ENCODE measurements around the gene ADM5. TPM values are rescaled to one million over a fixed set of nuclear protein-coding genes. Genes with fewer than 3 reads are reported as not detected.

ADM5 gene
- total and polyA plus RNA-seq, 2 experiments from 2014 or later: 0.50 TPM; not detected in 1

DNA sequence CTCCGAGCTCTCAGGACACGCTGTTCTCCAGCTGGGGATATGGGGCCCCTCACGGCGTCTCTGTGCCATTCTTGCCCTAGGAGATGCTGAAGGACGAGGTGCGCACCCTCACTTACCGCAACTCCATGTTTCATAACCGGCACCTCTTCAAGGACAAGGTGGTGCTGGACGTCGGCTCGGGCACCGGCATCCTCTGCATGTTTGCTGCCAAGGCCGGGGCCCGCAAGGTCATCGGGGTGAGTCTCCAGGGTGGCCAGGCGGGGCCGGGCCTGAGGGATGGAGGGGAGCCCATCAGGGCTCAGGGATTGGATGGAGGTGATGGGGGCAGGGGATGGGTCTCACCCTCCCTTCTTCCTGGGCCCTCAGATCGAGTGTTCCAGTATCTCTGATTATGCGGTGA is 7.6 kb upstream of the ADM5 start:
- no peaks in the 10 kb centered on the region for H3K27me3 ChIP-seq
- no peak overlapping the region for H3K4me3 ChIP-seq
- WGBS (ENCODE audit: low lambda C conversion rate, missing lambda C conversion rate): 97% methylated on average over 19 of the region's 19 CpGs
- no peaks in the 10 kb centered on the region for H3K9me3 ChIP-seq (ENCODE audit: low read depth)
- no peak overlapping the region for H2AFZ ChIP-seq
- DNase-seq (ENCODE audit: low spot score): no peak
- H3K9me2 ChIP-seq (replicated peaks; ENCODE audit: insufficient read depth): no peaks in the 10 kb centered on the region
- H3K4me1 ChIP-seq (ENCODE audit: insufficient read depth): peaks cover 12% of the 10 kb centered on the region
- H3K36me3 ChIP-seq (replicated peaks; ENCODE audit: insufficient read depth, low read depth): peaks cover 3% of the 10 kb centered on the region
- TF ChIP-seq CTCF (IDR thresholded peaks at IDR 0.05; ENCODE audit: poor library complexity): no peak
- TF ChIP-seq EZH2phosphoT487 (IDR thresholded peaks at IDR 0.05; ENCODE audit: low read depth, severe bottlenecking, unreplicated experiment): no peak
- TF ChIP-seq EZH2 (IDR thresholded peaks at IDR 0.05; ENCODE audit: borderline replicate concordance): no peak
- no peak overlapping the region for H3K4me2 ChIP-seq
- H3K79me2 ChIP-seq: peaks cover 57% of the 10 kb centered on the region
- H3K27ac ChIP-seq: no peak overlapping the region
- H4K20me1 ChIP-seq (ENCODE audit: insufficient read depth, poor library complexity, severe bottlenecking): peaks cover 32% of the 10 kb centered on the region

DNA sequence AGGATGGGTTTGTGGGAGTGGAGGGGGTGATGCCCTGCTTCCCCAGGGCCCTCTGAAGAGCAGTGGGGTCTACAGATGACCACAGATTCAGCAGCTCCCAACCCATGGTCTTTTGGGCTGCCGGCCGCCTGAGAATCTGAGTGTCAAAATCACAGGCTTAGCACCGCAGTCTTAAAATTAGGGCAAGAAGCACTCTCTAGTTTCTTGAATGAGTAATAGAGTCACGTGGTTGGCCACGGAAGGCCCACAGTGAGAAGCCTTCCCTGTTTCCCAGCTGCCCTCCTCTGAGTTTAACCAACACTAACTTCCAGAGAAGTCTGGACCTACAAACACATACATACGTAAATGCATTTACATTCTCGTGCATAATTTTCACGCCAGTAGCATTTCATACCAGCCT is 7.1 kb upstream of the ADM5 start:
- WGBS (ENCODE audit: low lambda C conversion rate, missing lambda C conversion rate): over 99% methylated on average over 8 of the region's 8 CpGs
- Histone ChIP-seq H4K20me1 (ENCODE audit: insufficient read depth, poor library complexity, severe bottlenecking) (peaks cover 32% of the 10 kb centered on the region), H3K79me2 (peaks cover 56% of the 10 kb centered on the region)

GRCh38 chr19:49683814-49684250 is 5.6 kb upstream of the ADM5 start:
- TF ChIP-seq EZH2 (IDR thresholded peaks at IDR 0.05; ENCODE audit: borderline replicate concordance) (no peak), CTCF (IDR thresholded peaks at IDR 0.05; ENCODE audit: poor library complexity) (no peak), EZH2phosphoT487 (IDR thresholded peaks at IDR 0.05; ENCODE audit: low read depth, severe bottlenecking, unreplicated experiment) (no peak)
- Histone ChIP-seq H3K9me2 (replicated peaks; ENCODE audit: insufficient read depth) (no peaks in the 10 kb centered on the region), H3K79me2 (peaks cover 40% of the 10 kb centered on the region), H2AFZ (no peak overlapping the region), H3K4me2 (no peak overlapping the region), H3K27ac (no peak overlapping the region), H3K4me3 (no peak overlapping the region), H3K4me1 (ENCODE audit: insufficient read depth) (peaks cover 12% of the 10 kb centered on the region), H3K9me3 (ENCODE audit: low read depth) (no peaks in the 10 kb centered on the region), H3K36me3 (replicated peaks; ENCODE audit: insufficient read depth, low read depth) (peaks cover 3% of the 10 kb centered on the region), H3K27me3 (no peaks in the 10 kb centered on the region), H4K20me1 (ENCODE audit: insufficient read depth, poor library complexity, severe bottlenecking) (peaks cover 24% of the 10 kb centered on the region)
- WGBS (ENCODE audit: low lambda C conversion rate, missing lambda C conversion rate): 98% methylated on average over 18 of the region's 18 CpGs
- no peak for DNase-seq (ENCODE audit: low spot score)

More for the DNA sequence above, 7.1 kb upstream of the ADM5 start:
- TF ChIP-seq EZH2phosphoT487 (IDR thresholded peaks at IDR 0.05; ENCODE audit: low read depth, severe bottlenecking, unreplicated experiment) (no peak), CTCF (IDR thresholded peaks at IDR 0.05; ENCODE audit: poor library complexity) (no peak), EZH2 (IDR thresholded peaks at IDR 0.05; ENCODE audit: borderline replicate concordance) (no peak)
- Histone ChIP-seq H3K36me3 (replicated peaks; ENCODE audit: insufficient read depth, low read depth) (peaks cover 3% of the 10 kb centered on the region), H3K9me2 (replicated peaks; ENCODE audit: insufficient read depth) (no peaks in the 10 kb centered on the region), H3K4me1 (ENCODE audit: insufficient read depth) (peaks cover 12% of the 10 kb centered on the region), H3K27ac (no peak overlapping the region), H3K27me3 (no peaks in the 10 kb centered on the region), H2AFZ (no peak overlapping the region), H3K9me3 (ENCODE audit: low read depth) (no peaks in the 10 kb centered on the region), H3K4me3 (no peak overlapping the region), H3K4me2 (no peak overlapping the region)
- DNase-seq (ENCODE audit: low spot score): no peak

Measured in hepatocyte (in vitro differentiated cells).